Right atrium auricular region (tissue), 2 donors: ENCODE data around the gene CCT6B. TPM values are rescaled to one million over a fixed set of nuclear protein-coding genes. Genes with fewer than 3 reads are reported as not detected.

Experiments used
- DNase-seq: peaks from one replicate; pipeline ENCODE4 v3.0.0-alpha.2; 2019; ENCODE audit warnings: low spot score
- H3K27ac ChIP-seq, 2 donors: fragments of 200-600 bp; sonication (generic); 1 replicate in 1 of 2; 2 replicates in 1 of 2; pipeline ENCODE4 v1.5.1; 2016 to 2019
- H3K27me3 ChIP-seq, 2 donors: fragments of 200-600 bp; sonication (generic); one replicate each; pipeline versions ENCODE4 v1.5.1 to v1.6.0; 2017 to 2019
- H3K36me3 ChIP-seq: fragments of 200-600 bp; sonication (generic); one replicate; pipeline ENCODE4 v1.5.1; 2016
- H3K4me1 ChIP-seq, 2 donors: fragments of 200-600 bp; sonication (generic); one replicate each; pipeline versions ENCODE4 v1.5.1 to v1.6.0; 2017 to 2019
- H3K4me3 ChIP-seq, 2 donors: fragments of 200-600 bp; sonication (generic); 1 replicate in 1 of 2; 2 replicates in 1 of 2; pipeline ENCODE4 v1.5.1; 2017 to 2019; ENCODE audit warnings: mild to moderate bottlenecking in 1 of 2, moderate library complexity in 1 of 2
- H3K9me3 ChIP-seq, 2 donors: fragments of 200-600 bp; sonication (generic); one replicate each; pipeline ENCODE4 v1.5.1; 2019
- total RNA-seq, 2 donors: library from RNA; depleted of rRNA; stranded (reverse); fragments of >200 nt; gene quantifications; one replicate each; pipeline ENCODE4 v1.1.0, GENCODE V29; 2016
- TF ChIP-seq, protein P1 (sequence below), 2 donors: fragments of 200-600 bp; sonication (generic); IDR thresholded peaks; one replicate each; pipeline ENCODE4 v1.5.1; 2019; ENCODE audit warnings: antibody characterized with exemption in 2 of 2

CCT6B gene
- total RNA-seq, 2 donors from 2014 or later: 1.8 to 1.9 TPM

DNA sequence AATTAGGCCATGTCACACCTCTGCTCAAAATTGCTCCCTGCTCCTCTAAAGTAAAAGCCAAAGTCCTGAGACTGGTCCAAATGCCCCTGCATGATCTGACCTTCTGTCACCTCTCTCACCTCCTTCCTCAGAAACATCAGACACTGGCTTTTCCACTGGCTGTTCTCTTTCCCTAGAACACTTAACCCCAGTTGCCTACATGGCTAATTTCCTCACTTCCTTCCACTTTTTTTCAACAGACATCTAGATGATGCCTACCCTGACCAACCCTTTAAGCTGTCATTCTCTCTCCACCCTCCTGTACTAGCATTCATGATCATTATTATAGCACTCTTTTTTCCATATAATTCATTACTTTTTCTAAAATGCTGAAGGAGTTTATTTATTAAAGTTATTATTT is 31.0 kb downstream of the CCT6B start:
- no peaks in the 10 kb centered on the region for H3K9me3 ChIP-seq
- H3K4me1 ChIP-seq: no peaks in the 10 kb centered on the region
- no peaks in the 10 kb centered on the region for H3K36me3 ChIP-seq
- TF ChIP-seq, protein P1, sequence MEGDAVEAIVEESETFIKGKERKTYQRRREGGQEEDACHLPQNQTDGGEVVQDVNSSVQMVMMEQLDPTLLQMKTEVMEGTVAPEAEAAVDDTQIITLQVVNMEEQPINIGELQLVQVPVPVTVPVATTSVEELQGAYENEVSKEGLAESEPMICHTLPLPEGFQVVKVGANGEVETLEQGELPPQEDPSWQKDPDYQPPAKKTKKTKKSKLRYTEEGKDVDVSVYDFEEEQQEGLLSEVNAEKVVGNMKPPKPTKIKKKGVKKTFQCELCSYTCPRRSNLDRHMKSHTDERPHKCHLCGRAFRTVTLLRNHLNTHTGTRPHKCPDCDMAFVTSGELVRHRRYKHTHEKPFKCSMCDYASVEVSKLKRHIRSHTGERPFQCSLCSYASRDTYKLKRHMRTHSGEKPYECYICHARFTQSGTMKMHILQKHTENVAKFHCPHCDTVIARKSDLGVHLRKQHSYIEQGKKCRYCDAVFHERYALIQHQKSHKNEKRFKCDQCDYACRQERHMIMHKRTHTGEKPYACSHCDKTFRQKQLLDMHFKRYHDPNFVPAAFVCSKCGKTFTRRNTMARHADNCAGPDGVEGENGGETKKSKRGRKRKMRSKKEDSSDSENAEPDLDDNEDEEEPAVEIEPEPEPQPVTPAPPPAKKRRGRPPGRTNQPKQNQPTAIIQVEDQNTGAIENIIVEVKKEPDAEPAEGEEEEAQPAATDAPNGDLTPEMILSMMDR (IDR thresholded peaks at IDR 0.05): no peak
- no peak overlapping the region for H3K27ac ChIP-seq
- H3K4me3 ChIP-seq: no peak overlapping the region
- H3K27me3 ChIP-seq: no peaks in the 10 kb centered on the region
- no peak for DNase-seq

DNA sequence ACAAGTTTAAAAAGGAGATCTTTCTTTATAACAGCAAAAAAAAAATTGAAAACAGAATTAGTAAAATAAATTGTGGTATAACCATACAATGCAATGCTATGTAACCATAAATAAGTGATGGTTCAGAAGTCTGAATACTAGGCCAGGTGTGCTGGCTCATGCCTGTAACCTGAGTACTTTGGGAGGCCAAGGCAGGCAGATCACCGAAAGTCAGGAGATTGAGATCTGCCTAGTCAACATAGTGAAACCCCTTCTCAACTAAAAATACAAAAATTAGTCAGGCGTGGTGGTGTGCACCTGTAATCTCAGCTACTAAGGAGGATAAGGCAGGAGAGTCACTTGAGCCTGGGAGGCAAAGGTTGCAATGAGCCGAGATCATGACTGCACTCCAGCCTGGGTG is 34.6 kb downstream of the CCT6B start:
- H3K4me3 ChIP-seq: no peak overlapping the region
- no peak overlapping the region for H3K27ac ChIP-seq
- H3K9me3 ChIP-seq: no peaks in the 10 kb centered on the region
- no peak for DNase-seq
- H3K36me3 ChIP-seq: no peaks in the 10 kb centered on the region
- H3K4me1 ChIP-seq: no peaks in the 10 kb centered on the region
- no peaks in the 10 kb centered on the region for H3K27me3 ChIP-seq
- TF ChIP-seq, protein P1 (IDR thresholded peaks at IDR 0.05): no peak

DNA sequence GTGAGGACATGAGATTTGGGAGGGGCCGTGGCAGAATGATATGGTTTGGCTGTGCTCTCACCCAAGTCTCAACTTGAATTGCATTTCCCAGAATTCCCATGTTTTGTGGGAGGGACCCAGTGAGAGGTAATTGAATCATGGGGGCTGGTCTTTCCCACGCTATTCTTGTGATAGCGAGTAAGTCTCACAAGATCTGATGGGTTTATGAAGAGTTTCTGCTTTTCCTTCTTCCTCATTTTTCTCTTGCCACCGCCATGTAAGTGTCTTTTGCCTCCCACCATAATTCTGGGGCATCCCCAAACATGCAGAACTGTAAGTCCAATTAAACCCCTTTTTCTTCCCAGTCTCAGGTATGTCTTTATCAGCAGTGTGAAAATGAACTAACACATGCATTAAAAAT is 40.6 kb downstream of the CCT6B start:
- DNase-seq: no peak
- no peak overlapping the region for H3K4me3 ChIP-seq
- no peaks in the 10 kb centered on the region for H3K36me3 ChIP-seq
- TF ChIP-seq, protein P1 (IDR thresholded peaks at IDR 0.05): no peak
- no peaks in the 10 kb centered on the region for H3K9me3 ChIP-seq
- no peaks in the 10 kb centered on the region for H3K4me1 ChIP-seq
- H3K27me3 ChIP-seq: no peaks in the 10 kb centered on the region
- no peak overlapping the region for H3K27ac ChIP-seq

DNA sequence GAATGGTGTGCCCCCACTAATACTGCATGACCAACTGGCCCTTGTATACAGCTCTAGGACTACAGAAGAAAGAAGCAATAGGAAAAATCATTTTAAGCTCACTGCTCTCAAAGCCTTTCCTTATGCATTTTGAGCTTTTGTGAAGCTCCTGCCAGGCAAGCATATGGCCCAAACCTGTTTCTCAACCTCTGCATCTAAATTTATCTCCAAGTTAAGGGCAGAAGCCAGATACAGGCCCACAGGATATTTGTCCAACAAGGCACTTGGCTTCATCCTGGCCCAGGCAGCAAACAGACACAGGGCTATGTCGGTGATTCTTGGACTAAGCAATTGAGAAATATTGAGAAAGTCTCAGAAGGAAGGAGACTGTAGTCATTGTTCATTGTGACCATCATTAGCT is 43.9 kb downstream of the CCT6B start:
- DNase-seq: no peak
- TF ChIP-seq, protein P1 (IDR thresholded peaks at IDR 0.05): no peak
- Histone ChIP-seq H3K36me3 (no peaks in the 10 kb centered on the region), H3K9me3 (no peaks in the 10 kb centered on the region), H3K4me3 (no peak overlapping the region), H3K4me1 (no peaks in the 10 kb centered on the region), H3K27ac (no peak overlapping the region), H3K27me3 (no peaks in the 10 kb centered on the region)

DNA sequence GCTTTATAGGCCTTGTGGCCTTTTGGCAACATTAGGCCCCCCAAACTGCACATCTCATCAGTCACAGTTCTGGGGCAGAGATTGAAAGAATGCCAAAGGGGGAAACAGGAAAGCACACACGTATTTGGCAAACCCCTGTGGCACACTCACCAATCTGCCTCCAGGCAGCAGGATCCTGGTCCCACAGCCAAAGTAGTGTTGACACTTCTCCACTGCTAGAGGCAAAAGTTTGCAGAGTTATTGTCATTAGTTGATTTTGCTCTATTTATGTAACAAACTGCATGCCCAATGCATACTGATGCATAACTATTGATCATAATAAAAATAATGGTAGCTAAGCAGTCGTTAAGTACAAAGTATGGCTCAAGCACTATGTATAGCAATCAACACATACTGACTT is 45.1 kb downstream of the CCT6B start:
- Histone ChIP-seq H3K9me3 (no peaks in the 10 kb centered on the region), H3K36me3 (no peaks in the 10 kb centered on the region), H3K4me3 (no peak overlapping the region), H3K27ac (no peak overlapping the region), H3K27me3 (no peaks in the 10 kb centered on the region), H3K4me1 (no peaks in the 10 kb centered on the region)
- no peak for DNase-seq
- TF ChIP-seq, protein P1 (IDR thresholded peaks at IDR 0.05): no peak

DNA sequence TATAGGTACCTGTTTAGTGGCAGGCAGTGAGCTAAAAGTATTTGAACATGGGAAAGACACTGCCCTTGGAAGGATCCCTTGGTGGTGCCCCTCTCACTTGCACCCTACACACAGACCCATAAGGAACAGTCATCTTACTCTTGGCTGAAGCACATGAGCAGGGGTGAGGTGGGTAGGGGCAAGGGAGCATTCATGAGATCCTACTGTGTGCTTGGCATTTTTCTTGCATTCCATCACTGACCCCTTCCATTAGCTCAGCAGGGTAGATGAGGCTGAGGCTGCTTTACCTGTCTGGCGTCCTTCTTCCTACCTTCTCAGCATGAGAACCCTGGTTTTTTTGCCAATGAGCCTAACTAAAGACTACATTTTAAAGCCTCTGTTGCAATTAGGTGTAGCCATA is 48.3 kb downstream of the CCT6B start:
- DNase-seq: no peak
- no peaks in the 10 kb centered on the region for H3K4me1 ChIP-seq
- TF ChIP-seq, protein P1 (IDR thresholded peaks at IDR 0.05): no peak
- H3K27me3 ChIP-seq: no peaks in the 10 kb centered on the region
- H3K27ac ChIP-seq: no peak overlapping the region
- no peak overlapping the region for H3K4me3 ChIP-seq
- H3K36me3 ChIP-seq: no peaks in the 10 kb centered on the region
- H3K9me3 ChIP-seq: no peaks in the 10 kb centered on the region
